Measurements from ENCODE around the gene EIF4G3.
"Not testable (repeated sequence)": the region's sequence is repeated elsewhere in the genome, so short reads cannot be mapped to it uniquely, and the experiment has no call there.

The EIF4G3 gene

DNA sequence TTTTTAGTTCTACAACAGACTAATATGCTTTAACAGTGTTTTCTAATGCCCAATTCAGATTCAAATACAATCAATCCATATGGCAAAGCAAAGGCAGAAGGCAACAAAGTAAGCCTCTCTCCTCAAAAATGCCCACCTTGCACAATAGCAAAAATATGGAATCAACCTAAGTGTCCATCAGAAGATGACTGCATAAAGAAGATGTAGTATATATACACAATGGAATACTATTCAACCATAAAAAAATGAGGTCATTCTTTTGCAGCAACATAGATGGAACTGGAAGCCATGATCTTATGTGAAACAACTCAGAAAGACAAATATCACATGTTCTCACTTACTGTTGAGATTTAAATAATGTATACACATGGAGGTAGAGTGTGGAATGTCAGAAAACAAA, 80.7 kb downstream of the EIF4G3 start:
- TF ChIP-seq, protein P1, sequence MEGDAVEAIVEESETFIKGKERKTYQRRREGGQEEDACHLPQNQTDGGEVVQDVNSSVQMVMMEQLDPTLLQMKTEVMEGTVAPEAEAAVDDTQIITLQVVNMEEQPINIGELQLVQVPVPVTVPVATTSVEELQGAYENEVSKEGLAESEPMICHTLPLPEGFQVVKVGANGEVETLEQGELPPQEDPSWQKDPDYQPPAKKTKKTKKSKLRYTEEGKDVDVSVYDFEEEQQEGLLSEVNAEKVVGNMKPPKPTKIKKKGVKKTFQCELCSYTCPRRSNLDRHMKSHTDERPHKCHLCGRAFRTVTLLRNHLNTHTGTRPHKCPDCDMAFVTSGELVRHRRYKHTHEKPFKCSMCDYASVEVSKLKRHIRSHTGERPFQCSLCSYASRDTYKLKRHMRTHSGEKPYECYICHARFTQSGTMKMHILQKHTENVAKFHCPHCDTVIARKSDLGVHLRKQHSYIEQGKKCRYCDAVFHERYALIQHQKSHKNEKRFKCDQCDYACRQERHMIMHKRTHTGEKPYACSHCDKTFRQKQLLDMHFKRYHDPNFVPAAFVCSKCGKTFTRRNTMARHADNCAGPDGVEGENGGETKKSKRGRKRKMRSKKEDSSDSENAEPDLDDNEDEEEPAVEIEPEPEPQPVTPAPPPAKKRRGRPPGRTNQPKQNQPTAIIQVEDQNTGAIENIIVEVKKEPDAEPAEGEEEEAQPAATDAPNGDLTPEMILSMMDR (IDR thresholded peaks at IDR 0.05), result no peak
- Histone ChIP-seq H3K27ac (no peak overlapping the region), H3K4me3 (no peak overlapping the region)
- no peak for DNase-seq (ENCODE audit: low spot score)

DNA sequence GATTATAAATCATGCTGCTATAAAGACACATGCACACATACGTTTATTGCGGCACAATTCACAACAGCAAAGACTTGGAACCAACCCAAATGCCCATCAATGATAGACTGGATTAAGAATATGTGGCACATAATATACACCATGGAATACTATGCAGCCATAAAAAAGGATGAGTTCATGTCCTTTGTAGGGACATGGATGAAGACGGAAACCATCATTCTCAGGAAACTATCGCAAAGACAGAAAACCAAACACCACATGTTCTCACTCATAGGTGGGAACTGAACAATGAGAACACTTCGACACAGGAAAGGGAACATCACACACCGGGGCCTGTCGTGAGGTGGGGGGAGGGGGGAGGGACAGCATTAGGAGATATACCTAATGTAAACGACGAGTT, 82.4 kb downstream of the EIF4G3 start:
- H3K27ac ChIP-seq; DNase-seq (ENCODE audit: low spot score); H3K4me3 ChIP-seq: not testable (repeated sequence)

DNA sequence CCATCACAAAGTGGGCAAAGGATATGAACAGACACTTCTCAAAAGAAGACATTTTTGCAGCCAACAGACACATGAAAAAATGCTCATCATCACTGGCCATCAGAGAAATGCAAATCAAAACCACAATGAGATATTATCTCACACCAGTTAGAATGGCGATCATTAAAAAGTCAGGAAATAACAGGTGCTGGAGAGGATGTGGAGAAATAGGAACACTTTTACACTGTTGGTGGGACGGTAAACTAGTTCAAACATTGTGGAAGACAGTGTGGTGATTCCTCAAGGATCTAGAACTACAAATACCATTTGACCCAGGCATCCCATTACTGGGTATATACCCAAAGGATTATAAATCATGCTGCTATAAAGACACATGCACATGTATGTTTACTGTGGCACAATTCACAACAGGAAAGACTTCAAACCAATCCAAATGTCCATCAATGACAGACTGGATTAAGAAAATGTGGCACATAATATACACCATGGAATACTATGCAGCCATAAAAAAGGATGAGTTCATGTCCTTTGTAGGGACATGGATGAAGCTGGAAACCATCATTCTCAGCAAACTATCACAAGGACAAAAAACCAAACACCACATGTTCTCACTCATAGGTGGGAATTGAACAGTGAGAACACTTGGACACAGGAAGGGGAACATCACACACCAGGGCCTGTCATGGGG, 83.3 kb downstream of the EIF4G3 start:
- DNase-seq (ENCODE audit: low spot score); H3K4me3 ChIP-seq; H3K27ac ChIP-seq: not testable (repeated sequence)

DNA sequence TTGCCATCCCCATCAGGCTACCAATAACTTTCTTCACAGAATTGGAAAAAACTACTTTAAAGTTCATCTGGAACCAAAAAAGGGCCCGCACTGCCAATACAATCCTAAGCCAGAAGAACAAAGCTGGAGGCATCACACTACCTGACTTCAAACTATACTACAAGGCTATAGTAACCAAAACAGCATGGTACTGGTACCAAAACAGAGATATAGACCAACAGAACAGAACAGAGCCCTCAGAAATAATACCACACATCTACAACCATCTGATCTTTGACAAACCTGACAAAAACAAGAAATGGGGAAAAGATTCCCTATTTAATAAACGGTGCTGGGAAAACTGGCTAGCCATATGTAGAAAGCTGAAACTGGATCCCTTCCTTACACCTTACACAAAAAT, 84.2 kb downstream of the EIF4G3 start:
- not testable (repeated sequence) for H3K27ac ChIP-seq, H3K4me3 ChIP-seq

DNA sequence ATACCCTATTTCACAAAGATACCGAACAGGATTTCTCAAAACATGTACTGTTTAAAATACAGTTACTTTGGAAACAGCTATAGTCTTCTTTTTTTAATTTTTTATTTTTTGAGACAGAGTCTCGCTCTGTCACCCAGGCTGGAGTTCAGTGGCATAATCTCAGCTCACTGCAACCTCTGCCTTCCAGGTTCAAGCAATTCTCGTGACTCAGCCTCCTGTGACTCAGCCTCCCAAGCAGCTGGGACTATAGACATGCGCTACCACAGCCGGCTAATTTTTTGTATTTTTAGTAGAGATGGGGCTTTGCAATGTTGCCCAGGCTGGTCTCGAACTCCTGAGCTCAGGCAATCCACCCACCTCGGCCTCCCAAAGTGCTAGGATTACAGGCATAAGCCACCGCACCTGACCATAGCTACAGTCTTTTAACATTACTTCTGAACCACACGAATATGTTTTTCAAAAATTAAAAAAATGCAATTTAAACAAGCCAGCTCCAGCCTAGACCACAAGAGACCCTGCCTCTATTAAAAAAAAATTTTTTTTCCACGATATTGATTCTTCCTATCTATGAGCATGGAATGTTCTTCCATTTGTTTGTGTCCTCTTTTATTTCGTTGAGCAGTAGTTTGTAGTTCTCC, 85.5 kb downstream of the EIF4G3 start:
- not testable (repeated sequence) for H3K27ac ChIP-seq; DNase-seq (ENCODE audit: low spot score); H3K4me3 ChIP-seq

More for the DNA sequence above, 84.2 kb downstream of the EIF4G3 start:
- not testable (repeated sequence) for DNase-seq (ENCODE audit: low spot score)

DNA sequence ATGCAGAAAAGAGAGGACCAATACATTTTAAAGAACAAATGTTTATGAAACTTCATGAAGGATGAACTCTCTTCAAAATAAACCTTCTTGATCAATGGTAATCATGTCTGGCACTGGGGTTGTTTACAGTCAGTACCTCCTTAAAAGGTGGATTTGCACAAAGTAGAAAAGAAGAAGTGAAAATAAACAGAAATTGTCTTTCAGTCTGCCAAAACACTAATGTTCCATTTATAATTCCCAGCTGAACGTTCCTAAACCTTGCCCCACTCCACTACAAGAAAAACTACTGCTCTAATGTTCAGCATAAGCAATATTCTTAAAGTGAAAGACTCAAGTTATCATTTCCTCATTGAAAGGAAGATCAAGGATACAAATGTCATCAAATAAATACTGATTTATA, 86.2 kb downstream of the EIF4G3 start:
- Histone ChIP-seq H3K4me3 (no peak overlapping the region), H3K27ac (peak overlapping the region in 1 of 2 donors; percentile 21)
- TF ChIP-seq, protein P1 (IDR thresholded peaks at IDR 0.05), result no peak
- DNase-seq (ENCODE audit: low spot score), result no peak

DNA sequence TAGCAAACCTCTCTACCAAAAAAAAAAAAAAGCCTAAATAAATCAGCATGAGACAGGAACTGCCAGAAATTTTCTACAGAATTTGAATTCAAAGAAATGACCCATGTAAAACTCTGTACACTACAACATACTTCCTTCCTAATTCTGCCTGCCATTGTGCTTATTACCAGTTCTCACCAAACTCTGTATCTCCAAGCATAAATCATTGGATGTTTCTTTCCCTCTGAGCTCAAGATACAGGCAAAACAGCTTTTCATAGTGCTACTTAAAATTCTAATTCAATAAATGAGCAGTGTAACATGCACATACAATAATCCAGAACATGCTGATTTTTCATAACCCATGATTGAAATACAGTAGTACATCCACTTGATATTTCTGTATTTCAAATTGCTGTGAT, 87.0 kb downstream of the EIF4G3 start:
- Histone ChIP-seq H3K4me3 (no peak overlapping the region), H3K27ac (peak overlapping the region in 1 of 2 donors; percentile 47)
- TF ChIP-seq, protein P1 (IDR thresholded peaks at IDR 0.05), result no peak
- no peak for DNase-seq (ENCODE audit: low spot score)

DNA sequence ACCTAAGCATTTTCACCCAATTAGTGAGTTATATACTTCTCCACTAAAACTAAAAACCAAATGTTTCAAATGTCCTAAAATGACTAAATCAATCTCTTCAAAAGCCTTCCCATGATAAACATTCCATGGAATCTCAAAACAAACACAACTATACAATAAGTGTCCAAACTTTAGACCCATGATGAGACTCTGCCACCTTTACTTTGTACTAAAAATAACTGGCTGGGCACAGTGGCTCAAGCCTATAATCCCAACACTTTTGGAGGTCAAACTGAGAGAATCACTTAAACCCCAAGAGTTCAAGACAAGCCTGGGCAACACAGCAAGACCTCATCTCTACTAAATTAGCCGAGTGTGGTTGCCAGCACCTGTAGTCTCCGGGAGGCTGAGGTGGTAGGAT, 87.4 kb downstream of the EIF4G3 start:
- TF ChIP-seq, protein P1 (IDR thresholded peaks at IDR 0.05), result no peak
- no peak overlapping the region for H3K4me3 ChIP-seq
- DNase-seq (ENCODE audit: low spot score), result no peak
- H3K27ac ChIP-seq, result no peak overlapping the region

DNA sequence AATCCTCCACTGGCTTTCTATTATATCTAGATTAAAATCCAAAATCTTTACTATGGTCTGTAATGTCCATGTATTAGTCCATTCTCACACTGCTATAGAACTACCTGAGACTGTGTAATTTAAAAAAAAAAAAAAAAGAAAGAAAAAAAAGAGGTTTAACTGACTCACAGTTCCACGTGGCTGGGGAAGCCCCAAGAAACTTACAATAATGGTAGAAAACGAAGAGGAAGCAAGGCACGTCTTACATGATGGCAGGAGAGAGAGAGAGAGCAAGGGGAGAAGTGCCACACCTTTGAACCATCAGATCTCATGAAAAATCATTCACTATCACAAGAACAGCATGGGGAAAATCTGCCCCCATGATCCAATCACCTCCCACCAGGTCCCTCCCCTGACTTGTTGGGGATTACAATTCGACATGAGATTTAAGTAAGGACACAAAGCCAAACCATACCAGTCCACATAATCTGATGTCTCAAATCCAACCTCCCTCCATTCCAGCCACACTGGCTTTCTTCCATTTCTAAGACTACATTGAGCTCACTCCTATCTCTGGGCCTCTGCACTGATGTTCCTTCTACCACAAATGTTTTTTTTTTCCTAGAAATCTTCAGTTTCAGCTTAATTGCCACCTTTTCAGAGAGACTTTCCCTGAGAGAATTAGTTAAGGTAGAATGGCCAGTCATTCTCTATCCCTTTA, 92.4 kb downstream of the EIF4G3 start:
- H3K4me3 ChIP-seq, result no peak overlapping the region
- H3K27ac ChIP-seq, result no peak overlapping the region
- no peak for DNase-seq (ENCODE audit: low spot score)
- TF ChIP-seq, protein P1 (IDR thresholded peaks at IDR 0.05), result no peak
